ENCODE results near the gene SAMD8.

- TF ChIP-seq CTCF (IDR thresholded peaks at IDR 0.05), result no peak
- no peak for TF ChIP-seq POLR2A (IDR thresholded peaks at IDR 0.05)
These were observed 2.0 kb upstream of the SAMD8 start for GRCh38 chr10:75109459-75109778.

All from Peyer's patch (tissue), 4 donors.